ENCODE results near the gene CRYBB1. TPM values are rescaled to one million over a fixed set of nuclear protein-coding genes. Genes with fewer than 3 reads are reported as not detected.

CRYBB1 gene
- total and polyA plus RNA-seq, 2 of the 13 experiments (the other 11 are each of a cell fraction or from before 2014, with no cell fraction given): not detected

GRCh38 chr22:26567610-26568009, 50.2 kb downstream of the CRYBB1 start (continued):
- no peak for TF ChIP-seq ZNF567 (CRISPR knock-in tag; IDR thresholded peaks at IDR 0.05; ENCODE audit: borderline replicate concordance)
- TF ChIP-seq HCFC1 (IDR thresholded peaks at IDR 0.05; ENCODE audit: low read depth, low read length): no peak
- no peak for TF ChIP-seq TFE3 (CRISPR knock-in tag; IDR thresholded peaks at IDR 0.05)
- no peak for TF ChIP-seq NR0B2 (CRISPR knock-in tag; IDR thresholded peaks at IDR 0.05)

GRCh38 chr22:26566994-26567393, 50.8 kb downstream of the CRYBB1 start:
- no TSS peak for BruUV-seq (replicated peaks)
- no peaks in the 10 kb centered on the region for H3K4me1 ChIP-seq (ENCODE audit: insufficient read depth, low read length)
- no peaks in the 10 kb centered on the region for H4K20me1 ChIP-seq (ENCODE audit: insufficient read depth, low read length)
- no peak overlapping the region for H3K4me2 ChIP-seq (ENCODE audit: low read depth, low read length)
- no peak for DNase-seq (ENCODE audit: low spot score)
- H3K27me3 ChIP-seq (ENCODE audit: control insufficient read depth in 1 of 2, insufficient read depth in 2 of 2, low read length in 2 of 2): no peaks in the 10 kb centered on the region
- CTCF ChIA-PET (ENCODE audit: low intra/inter-chr PET ratio, low total read pairs): no interaction called here
- no peak overlapping the region for H3K9ac ChIP-seq (ENCODE audit: insufficient read depth, low read depth, low read length)
- POLR2A ChIA-PET: no interaction called here
- peaks cover 0 to 3% of the 10 kb centered on the region in 2 experiments; a peak in 1 of 5 replicates for H3K36me3 ChIP-seq (replicated peaks in 1 of 2; ENCODE audit: control insufficient read depth in 1 of 2, insufficient read depth in 2 of 2, low read length in 2 of 2)
- no peaks in the 10 kb centered on the region for H3K9me3 ChIP-seq (ENCODE audit: low read length)
- no peak for ATAC-seq
- no peak overlapping the region for H3K4me3 ChIP-seq (replicated peaks in 1 of 3; ENCODE audit: insufficient read depth in 1 of 3, low read depth in 2 of 3, low read length in 3 of 3)
- in situ Hi-C loops (cut with HindIII; ENCODE audit: extremely low pct_ligation_motif_present, low pct_unique_long_range_greater_than_20kb): no loop called here
- no peak overlapping the region for H3K27ac ChIP-seq (ENCODE audit: extremely low read length, insufficient read depth, low read length)
- H3K79me2 ChIP-seq (ENCODE audit: insufficient read depth, low read length): no peaks in the 10 kb centered on the region
- H2AFZ ChIP-seq (ENCODE audit: low read length): no peak overlapping the region
- WGBS (ENCODE audit: low lambda C conversion rate): 100% methylated on average over 2 of the region's 3 CpGs
- intact Hi-C loops (cut with micrococcal nuclease; ENCODE audit: unreplicated experiment): no loop called here
- FAIRE-seq: no peak
- no peak for TF ChIP-seq ZNF263 (CRISPR knock-in tag; IDR thresholded peaks at IDR 0.05)
- no peak for TF ChIP-seq ZNF543 (CRISPR knock-in tag; IDR thresholded peaks at IDR 0.05)
- no peak for TF ChIP-seq SMAD1 (CRISPR knock-in tag; IDR thresholded peaks at IDR 0.05; ENCODE audit: borderline replicate concordance, low read depth)
- TF ChIP-seq ZBTB34 (CRISPR knock-in tag; IDR thresholded peaks at IDR 0.05): no peak
- no peak for TF ChIP-seq ZNF546 (CRISPR knock-in tag; conservative IDR thresholded peaks at IDR 0.05)
- TF ChIP-seq CENPX (CRISPR knock-in tag; IDR thresholded peaks at IDR 0.05): no peak
- TF ChIP-seq NCOR1 (IDR thresholded peaks at IDR 0.05; ENCODE audit: borderline replicate concordance, low read length): no peak
- no peak for TF ChIP-seq NR2F6 (IDR thresholded peaks at IDR 0.05)
- no peak for TF ChIP-seq NR2F6 (CRISPR knock-in tag; IDR thresholded peaks at IDR 0.05)
- no peak for TF ChIP-seq ATF5 (CRISPR knock-in tag; IDR thresholded peaks at IDR 0.05; ENCODE audit: low read depth)
- TF ChIP-seq DMTF1 (CRISPR knock-in tag; IDR thresholded peaks at IDR 0.05): no peak
- TF ChIP-seq NR2C2 (CRISPR knock-in tag; IDR thresholded peaks at IDR 0.05; ENCODE audit: borderline replicate concordance): no peak
